ENCODE data around the gene SCUBE1. TPM values are rescaled to one million over a fixed set of nuclear protein-coding genes. Genes with fewer than 3 reads are reported as not detected.

Gene SCUBE1
- total RNA-seq, 1 donor from 2014 or later: 54.7 TPM

- Mint-ChIP-seq H3K4me3 (ENCODE audit: unreplicated experiment) (no peak overlapping the region), H3K27me3 (ENCODE audit: unreplicated experiment) (peaks cover 5% of the 10 kb centered on the region), H3K9me3 (ENCODE audit: unreplicated experiment) (no peaks in the 10 kb centered on the region), H3K27ac (ENCODE audit: unreplicated experiment) (no peak overlapping the region), H3K4me1 (ENCODE audit: unreplicated experiment) (peaks cover 4% of the 10 kb centered on the region), H3K36me3 (ENCODE audit: low read depth, unreplicated experiment) (peaks cover 10% of the 10 kb centered on the region)
- TF ChIP-seq CTCF (IDR thresholded peaks at IDR 0.05; ENCODE audit: unreplicated experiment): no peak
- no peak for DNase-seq (ENCODE audit: low spot score)
Measured at GRCh38 chr22:43201486-43202219, 141.5 kb downstream of the SCUBE1 start.

GRCh38 chr22:43200555-43200954, 142.6 kb downstream of the SCUBE1 start:
- H3K4me3 Mint-ChIP-seq (ENCODE audit: unreplicated experiment): no peak overlapping the region
- TF ChIP-seq CTCF (IDR thresholded peaks at IDR 0.05; ENCODE audit: unreplicated experiment): no peak
- peaks cover 6% of the 10 kb centered on the region for H3K36me3 Mint-ChIP-seq (ENCODE audit: low read depth, unreplicated experiment)
- H3K4me1 Mint-ChIP-seq (ENCODE audit: unreplicated experiment): peaks cover 4% of the 10 kb centered on the region
- no peak for DNase-seq (ENCODE audit: low spot score)
- peak overlapping the region; percentile 48 for H3K27ac Mint-ChIP-seq (ENCODE audit: unreplicated experiment)
- H3K9me3 Mint-ChIP-seq (ENCODE audit: unreplicated experiment): no peaks in the 10 kb centered on the region
- H3K27me3 Mint-ChIP-seq (ENCODE audit: unreplicated experiment): peaks cover 5% of the 10 kb centered on the region

GRCh38 chr22:43200031-43200430, 143.1 kb downstream of the SCUBE1 start:
- no peak for DNase-seq (ENCODE audit: low spot score)
- Mint-ChIP-seq H3K27ac (ENCODE audit: unreplicated experiment) (peak overlapping the region; percentile 48), H3K27me3 (ENCODE audit: unreplicated experiment) (peaks cover 5% of the 10 kb centered on the region), H3K36me3 (ENCODE audit: low read depth, unreplicated experiment) (peaks cover 6% of the 10 kb centered on the region), H3K9me3 (ENCODE audit: unreplicated experiment) (no peaks in the 10 kb centered on the region), H3K4me3 (ENCODE audit: unreplicated experiment) (no peak overlapping the region), H3K4me1 (ENCODE audit: unreplicated experiment) (peaks cover 4% of the 10 kb centered on the region)
- TF ChIP-seq CTCF (IDR thresholded peaks at IDR 0.05; ENCODE audit: unreplicated experiment): no peak

- Mint-ChIP-seq H3K4me1 (ENCODE audit: unreplicated experiment) (peaks cover 4% of the 10 kb centered on the region), H3K27ac (ENCODE audit: unreplicated experiment) (no peak overlapping the region), H3K4me3 (ENCODE audit: unreplicated experiment) (no peak overlapping the region)
Measured at GRCh38 chr22:43199541-43199940, 143.6 kb downstream of the SCUBE1 start.

More at GRCh38 chr22:43199541-43199940, 143.6 kb downstream of the SCUBE1 start:
- Mint-ChIP-seq H3K27me3 (ENCODE audit: unreplicated experiment) (peaks cover 5% of the 10 kb centered on the region), H3K9me3 (ENCODE audit: unreplicated experiment) (no peaks in the 10 kb centered on the region), H3K36me3 (ENCODE audit: low read depth, unreplicated experiment) (peaks cover 6% of the 10 kb centered on the region)
- no peak for DNase-seq (ENCODE audit: low spot score)
- TF ChIP-seq CTCF (IDR thresholded peaks at IDR 0.05; ENCODE audit: unreplicated experiment): no peak

All from endothelial cell (in vitro differentiated cells).